HL-60 (cell line): ENCODE results near the gene STRIP2.
A peak's percentile ranks its signal among the peaks of the same experiment; 100 is the strongest.
"Not testable (repeated sequence)": the region's sequence is repeated elsewhere in the genome, so short reads cannot be mapped to it uniquely, and the experiment has no call there.

Experiments used
- DNase-seq, 2 experiments: peaks; one replicate each; pipeline ENCODE4 v3.0.0-alpha.2; 2010 to 2020; ENCODE audit warnings: low read depth in 1 of 2, low spot score in 1 of 2
- H3K27ac ChIP-seq: fragments of 250-450 bp; sonication (Bioruptor Pico); replicated peaks from 2 replicates; pipeline ENCODE4 v1.5.1; 2020; ENCODE audit warnings: mild to moderate bottlenecking, moderate library complexity
- H3K27me3 ChIP-seq: fragments of 250-450 bp; sonication (Bioruptor Pico); 2 replicates; pipeline ENCODE4 v1.5.1; 2021; ENCODE audit warnings: mild to moderate bottlenecking, moderate library complexity; ENCODE audit not compliant: insufficient read depth, poor library complexity, severe bottlenecking
- H3K4me3 ChIP-seq: replicated peaks from 2 replicates; pipeline ENCODE4 v1.5.1; 2011; ENCODE audit warnings: mild to moderate bottlenecking, control low read depth, low read length; ENCODE audit not compliant: insufficient read depth
- GABPA ChIP-seq: IDR thresholded peaks from 2 replicates; pipeline ENCODE4 v1.6.1; 2012; ENCODE audit warnings: low read depth
- POLR2AphosphoS5 ChIP-seq: IDR thresholded peaks from 2 replicates; pipeline ENCODE4 v1.6.1; 2012; ENCODE audit warnings: low read depth
- REST ChIP-seq: IDR thresholded peaks from 2 replicates; pipeline ENCODE4 v1.6.1; 2012; ENCODE audit warnings: low read depth; ENCODE audit not compliant: insufficient replicate concordance
- SPI1 ChIP-seq: IDR thresholded peaks from 2 replicates; pipeline ENCODE4 v1.6.1; 2012; ENCODE audit warnings: low read depth, mild to moderate bottlenecking, borderline replicate concordance
- TF ChIP-seq, protein P1 (sequence below): IDR thresholded peaks from one replicate; pipeline ENCODE4 v1.5.1; 2011; ENCODE audit warnings: low read length, control low read depth, inconsistent platforms; ENCODE audit not compliant: insufficient read depth

Gene STRIP2

GRCh38 chr7:129534558-129535274 is 100.5 kb downstream of the STRIP2 start:
- not testable (repeated sequence) for H3K27me3 ChIP-seq, H3K27ac ChIP-seq, H3K4me3 ChIP-seq
- DNase-seq: peak; percentile 21 to 67
- peak; percentile 22; the same call in 1 of the 2 replicates for TF ChIP-seq SPI1

GRCh38 chr7:129535896-129536295 is 101.7 kb downstream of the STRIP2 start:
- no peaks in the 10 kb centered on the region for H3K27me3 ChIP-seq
- no peak overlapping the region for H3K4me3 ChIP-seq
- H3K27ac ChIP-seq: no peak overlapping the region
- peak in 1 of 2 experiments; percentile 23 for DNase-seq
- TF ChIP-seq SPI1 (no peak), REST (no peak), POLR2AphosphoS5 (no peak), GABPA (no peak)
- TF ChIP-seq, protein P1, sequence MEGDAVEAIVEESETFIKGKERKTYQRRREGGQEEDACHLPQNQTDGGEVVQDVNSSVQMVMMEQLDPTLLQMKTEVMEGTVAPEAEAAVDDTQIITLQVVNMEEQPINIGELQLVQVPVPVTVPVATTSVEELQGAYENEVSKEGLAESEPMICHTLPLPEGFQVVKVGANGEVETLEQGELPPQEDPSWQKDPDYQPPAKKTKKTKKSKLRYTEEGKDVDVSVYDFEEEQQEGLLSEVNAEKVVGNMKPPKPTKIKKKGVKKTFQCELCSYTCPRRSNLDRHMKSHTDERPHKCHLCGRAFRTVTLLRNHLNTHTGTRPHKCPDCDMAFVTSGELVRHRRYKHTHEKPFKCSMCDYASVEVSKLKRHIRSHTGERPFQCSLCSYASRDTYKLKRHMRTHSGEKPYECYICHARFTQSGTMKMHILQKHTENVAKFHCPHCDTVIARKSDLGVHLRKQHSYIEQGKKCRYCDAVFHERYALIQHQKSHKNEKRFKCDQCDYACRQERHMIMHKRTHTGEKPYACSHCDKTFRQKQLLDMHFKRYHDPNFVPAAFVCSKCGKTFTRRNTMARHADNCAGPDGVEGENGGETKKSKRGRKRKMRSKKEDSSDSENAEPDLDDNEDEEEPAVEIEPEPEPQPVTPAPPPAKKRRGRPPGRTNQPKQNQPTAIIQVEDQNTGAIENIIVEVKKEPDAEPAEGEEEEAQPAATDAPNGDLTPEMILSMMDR: no peak

DNA sequence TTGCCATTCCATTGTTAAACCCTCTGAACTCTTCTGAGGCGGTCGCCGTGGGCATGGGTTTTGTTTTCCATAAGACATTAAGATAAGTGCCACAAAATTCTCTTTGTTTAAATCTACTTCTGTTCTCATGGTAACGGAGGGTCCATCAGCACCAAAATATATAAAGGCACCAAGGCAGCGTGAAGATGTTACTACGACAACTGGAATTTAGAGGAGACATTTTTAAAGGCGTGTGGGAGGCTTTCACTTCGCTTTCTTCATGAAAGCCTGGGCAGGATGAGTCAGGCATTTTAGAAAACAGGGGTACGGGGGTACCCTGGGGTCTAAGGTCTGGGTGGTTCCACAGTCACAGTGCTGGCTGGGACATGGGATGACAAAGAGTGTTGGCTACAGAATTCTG is 102.1 kb downstream of the STRIP2 start:
- no peak for TF ChIP-seq REST
- no peak for TF ChIP-seq GABPA
- TF ChIP-seq, protein P1: no peak
- Histone ChIP-seq H3K27ac (no peak overlapping the region), H3K27me3 (no peaks in the 10 kb centered on the region), H3K4me3 (no peak overlapping the region)
- no peak for DNase-seq
